ENCODE data around the gene RASGRP2. TPM values are rescaled to one million over a fixed set of nuclear protein-coding genes. Genes with fewer than 3 reads are reported as not detected.

RASGRP2 gene
- total RNA-seq, 1 experiment from 2014 or later, result 26.9 TPM

- H3K4me1 ChIP-seq (ENCODE audit: insufficient read depth, low read length), result no peaks in the 10 kb centered on the region
- no peak overlapping the region for H3K4ac ChIP-seq (ENCODE audit: low read depth, low read length)
- no peak overlapping the region for H3K18ac ChIP-seq (ENCODE audit: insufficient read length, low read depth, low read length)
- H2BK5ac ChIP-seq (ENCODE audit: insufficient read length, low read length), result no peak overlapping the region
- H3K27ac Mint-ChIP-seq, result no peak overlapping the region
- H2BK15ac ChIP-seq (ENCODE audit: low read depth, low read length), result no peak overlapping the region
- H4K8ac ChIP-seq (replicated peaks; ENCODE audit: insufficient read length, low read depth, low read length), result no peak overlapping the region
- H3K4me2 ChIP-seq (ENCODE audit: insufficient read depth, insufficient read length, low read length), result no peak overlapping the region
- no peak overlapping the region for H3K56ac ChIP-seq (ENCODE audit: insufficient read length, low read depth, low read length)
- peaks cover 83% of the 10 kb centered on the region for H3K27me3 Mint-ChIP-seq (ENCODE audit: low read depth)
- no peak overlapping the region for H3K23ac ChIP-seq (ENCODE audit: insufficient read length, low read depth, low read length)
- no CpG with 5 or more reads among the region's 8 CpGs for WGBS (ENCODE audit: extremely low coverage, insufficient read length, low lambda C conversion rate)
- no peak overlapping the region for H3K4me3 Mint-ChIP-seq
- H3K36me3 Mint-ChIP-seq (ENCODE audit: insufficient read depth in 1 of 3, low read depth in 3 of 3), result no peaks in the 10 kb centered on the region
- no peak overlapping the region for H4K5ac ChIP-seq (ENCODE audit: insufficient read length, low read depth, low read length)
- no peak overlapping the region for H2BK12ac ChIP-seq (ENCODE audit: insufficient read length, low read depth, low read length)
- H3K9ac ChIP-seq (ENCODE audit: extremely low read depth, insufficient read length, low read length), result no peak overlapping the region
- no peak overlapping the region for H2AFZ ChIP-seq (ENCODE audit: low read length)
- no peaks in the 10 kb centered on the region for H4K20me1 ChIP-seq (ENCODE audit: control insufficient read depth, insufficient read depth, insufficient read length)
- H3K27ac ChIP-seq (ENCODE audit: insufficient read length, low read depth, low read length), result no peak overlapping the region
- no peak overlapping the region for H2AK5ac ChIP-seq (ENCODE audit: insufficient read length, low read length)
- no peak for DNase-seq
- no peaks in the 10 kb centered on the region for H3K79me1 ChIP-seq (ENCODE audit: insufficient read depth, low read depth, low read length, poor library complexity, severe bottlenecking)
- no peaks in the 10 kb centered on the region for H3K27me3 ChIP-seq (ENCODE audit: insufficient read depth, low read length)
- no peak for TF ChIP-seq CTCF (conservative IDR thresholded peaks at IDR 0.05)
- H3K4me1 Mint-ChIP-seq, result peaks cover 12 to 23% of the 10 kb centered on the region in 2 experiments
- H3K79me2 ChIP-seq (ENCODE audit: insufficient read depth, low read length), result no peaks in the 10 kb centered on the region
- H2BK120ac ChIP-seq (ENCODE audit: low read depth, low read length, poor library complexity, severe bottlenecking), result no peak overlapping the region
- H4K91ac ChIP-seq (ENCODE audit: insufficient read length, low read depth, low read length), result no peak overlapping the region
- no peak overlapping the region for H3K14ac ChIP-seq (ENCODE audit: insufficient read depth, low read length)
- no peaks in the 10 kb centered on the region for H3K23me2 ChIP-seq (ENCODE audit: insufficient read length, low read depth, low read length, poor library complexity, severe bottlenecking)
- no peaks in the 10 kb centered on the region for H3K9me3 Mint-ChIP-seq
- no peak overlapping the region for H3T11ph ChIP-seq (ENCODE audit: low read length)
- no peak overlapping the region for H2BK20ac ChIP-seq (ENCODE audit: low read depth, low read length, poor library complexity, severe bottlenecking)
- H3K9me3 ChIP-seq (ENCODE audit: control insufficient read depth, low read depth, low read length), result no peaks in the 10 kb centered on the region
Measured at GRCh38 chr11:64696045-64696444, 47.9 kb downstream of the RASGRP2 start.
